Duodenal mucosa (tissue), 2 donors: Measurements from ENCODE around the gene ZNF605.
"Not testable (repeated sequence)": the region's sequence is repeated elsewhere in the genome, so short reads cannot be mapped to it uniquely, and the experiment has no call there.

Experiments
- H3K27ac ChIP-seq: one replicate; pipeline ENCODE4 v1.7.0; 2013; ENCODE audit warnings: low read depth, low read length
- H3K27me3 ChIP-seq, 2 donors: one replicate each; pipeline ENCODE4 v1.7.0; 2013; ENCODE audit warnings: low read length in 2 of 2, control low read depth in 1 of 2; ENCODE audit not compliant: insufficient read depth in 2 of 2, control insufficient read depth in 1 of 2
- H3K36me3 ChIP-seq, 2 donors: one replicate each; pipeline ENCODE4 v1.7.0; 2013; ENCODE audit warnings: low read length in 2 of 2, control low read depth in 1 of 2; ENCODE audit not compliant: insufficient read depth in 2 of 2, control insufficient read depth in 1 of 2
- H3K4me1 ChIP-seq, 2 donors: one replicate each; pipeline ENCODE4 v1.7.0; 2013; ENCODE audit warnings: low read length in 2 of 2, control low read depth in 1 of 2; ENCODE audit not compliant: insufficient read depth in 2 of 2, control insufficient read depth in 1 of 2
- H3K4me3 ChIP-seq, 2 donors: one replicate each; pipeline ENCODE4 v1.7.0; 2013; ENCODE audit warnings: low read length in 2 of 2, low read depth in 1 of 2
- H3K9ac ChIP-seq, 2 donors: one replicate each; pipeline ENCODE4 v1.7.0; 2013; ENCODE audit warnings: low read length in 2 of 2, low read depth in 1 of 2
- H3K9me3 ChIP-seq, 2 donors: one replicate each; pipeline ENCODE4 v1.7.0; 2013; ENCODE audit warnings: low read length in 2 of 2, control low read depth in 1 of 2; ENCODE audit not compliant: control insufficient read depth in 1 of 2

Gene ZNF605

GRCh38 chr12:132956011-132956788, at the start of gene ZNF605:
ZNF605 (minus strand) TSS chr12:132956306; CDS start chr12:132945635, 10,671 bp downstream.
- peaks cover 19 to 23% of the 10 kb centered on the region in 2 donors for H3K9me3 ChIP-seq
- H3K27me3 ChIP-seq = no peaks in the 10 kb centered on the region
- peaks cover 9 to 11% of the 10 kb centered on the region in 2 donors for H3K4me1 ChIP-seq
- peak within 1 kb of the TSS; percentile 68 to 69 for H3K9ac ChIP-seq
- peak within 1 kb of the TSS; percentile 73 for H3K27ac ChIP-seq
- H3K4me3 ChIP-seq = peak within 1 kb of the TSS; percentile 85 to 97
- peaks cover 11 to 17% of the 10 kb centered on the region in 2 donors for H3K36me3 ChIP-seq

- Histone ChIP-seq H3K4me3 (peak overlapping the region; percentile 3 to 13), H3K9ac (no peak overlapping the region), H3K27me3 (no peaks in the 10 kb centered on the region), H3K4me1 (no peaks in the 10 kb centered on the region), H3K27ac (no peak overlapping the region), H3K9me3 (peaks cover 72 to 90% of the 10 kb centered on the region in 2 donors), H3K36me3 (peaks cover 22 to 32% of the 10 kb centered on the region in 2 donors)
Observed at GRCh38 chr12:132998741-132999140, 42.6 kb upstream of the ZNF605 start.

- Histone ChIP-seq H3K9ac (peak overlapping the region; percentile 75 to 98), H3K27me3 (no peaks in the 10 kb centered on the region), H3K4me1 (peaks cover 10 to 14% of the 10 kb centered on the region in 2 donors), H3K36me3 (peaks cover 4 to 20% of the 10 kb centered on the region in 2 donors), H3K4me3 (peak overlapping the region; percentile 97 to 99), H3K27ac (peak overlapping the region; percentile 74), H3K9me3 (peaks cover 14 to 22% of the 10 kb centered on the region in 2 donors)
Observed at GRCh38 chr12:132986885-132987225, 30.7 kb upstream of the ZNF605 start.

GRCh38 chr12:132986001-132986884, 30.1 kb upstream of the ZNF605 start, which contains the start of gene ZNF26:
ZNF26 (plus strand) TSS chr12:132986367; CDS start chr12:132986841, 474 bp downstream.
- Histone ChIP-seq H3K9ac (peak within 1 kb of the TSS; percentile 75 to 98), H3K36me3 (peaks cover 4 to 16% of the 10 kb centered on the region in 2 donors), H3K27me3 (no peaks in the 10 kb centered on the region), H3K4me1 (peaks cover 10 to 14% of the 10 kb centered on the region in 2 donors), H3K9me3 (peaks cover 14 to 22% of the 10 kb centered on the region in 2 donors), H3K27ac (peak within 1 kb of the TSS; percentile 74), H3K4me3 (peak within 1 kb of the TSS; percentile 97 to 99)

- H3K27ac ChIP-seq, H3K9ac ChIP-seq, H3K4me1 ChIP-seq, H3K36me3 ChIP-seq, H3K27me3 ChIP-seq, H3K4me3 ChIP-seq: not testable (repeated sequence)
- H3K9me3 ChIP-seq = peaks cover 10 to 21% of the 10 kb centered on the region in 2 donors
Observed at GRCh38 chr12:132976870-132977269, 20.8 kb upstream of the ZNF605 start.

GRCh38 chr12:132972374-132972773, 16.3 kb upstream of the ZNF605 start:
- H3K4me1 ChIP-seq = no peaks in the 10 kb centered on the region
- no peaks in the 10 kb centered on the region for H3K27me3 ChIP-seq
- H3K9me3 ChIP-seq = peaks cover 23 to 24% of the 10 kb centered on the region in 2 donors
- no peak overlapping the region for H3K4me3 ChIP-seq
- no peak overlapping the region for H3K27ac ChIP-seq
- H3K9ac ChIP-seq = no peak overlapping the region
- H3K36me3 ChIP-seq = no peaks in the 10 kb centered on the region

- Histone ChIP-seq H3K27ac (no peak overlapping the region), H3K9ac (no peak overlapping the region), H3K4me3 (no peak overlapping the region), H3K9me3 (peaks cover 26 to 32% of the 10 kb centered on the region in 2 donors), H3K27me3 (no peaks in the 10 kb centered on the region), H3K4me1 (no peaks in the 10 kb centered on the region), H3K36me3 (no peaks in the 10 kb centered on the region)
Observed at GRCh38 chr12:132967736-132968135, 11.6 kb upstream of the ZNF605 start.

- Histone ChIP-seq H3K9me3 (peaks cover 19 to 28% of the 10 kb centered on the region in 2 donors), H3K4me1 (no peaks in the 10 kb centered on the region), H3K27ac (no peak overlapping the region), H3K27me3 (no peaks in the 10 kb centered on the region), H3K4me3 (no peak overlapping the region), H3K9ac (no peak overlapping the region), H3K36me3 (no peaks in the 10 kb centered on the region)
Observed at GRCh38 chr12:132966676-132967415, 10.7 kb upstream of the ZNF605 start.

- no peaks in the 10 kb centered on the region for H3K36me3 ChIP-seq
- peaks cover 19 to 28% of the 10 kb centered on the region in 2 donors for H3K9me3 ChIP-seq
- H3K4me3 ChIP-seq = no peak overlapping the region
- no peaks in the 10 kb centered on the region for H3K4me1 ChIP-seq
- H3K27ac ChIP-seq = no peak overlapping the region
- H3K9ac ChIP-seq = no peak overlapping the region
- H3K27me3 ChIP-seq = no peaks in the 10 kb centered on the region
Observed at GRCh38 chr12:132965796-132966195, 9.7 kb upstream of the ZNF605 start.
